Keratinocyte (primary cell): Measurements from ENCODE around the gene GNPTAB.
"Not testable (repeated sequence)": the region's sequence is repeated elsewhere in the genome, so short reads cannot be mapped to it uniquely, and the experiment has no call there.

Experiments used
- CTCF ChIP-seq, 3 experiments: IDR thresholded peaks in 1 of 3; conservative IDR thresholded peaks in 1 of 3; optimal IDR thresholded peaks in 1 of 3; 2 replicates in 2 of 3; 3 replicates in 1 of 3; pipeline versions ENCODE3 to v1.5.1; 2011; ENCODE audit warnings: low read length in 3 of 3, mild to moderate bottlenecking in 3 of 3, moderate library complexity in 2 of 3, control low read depth in 1 of 3, inconsistent platforms in 1 of 3; ENCODE audit not compliant: insufficient read depth in 2 of 3; ENCODE audit errors: extremely low read depth in 1 of 3
- EZH2 ChIP-seq: IDR thresholded peaks from one replicate; pipeline ENCODE4 v1.6.1; 2012; ENCODE audit warnings: inconsistent platforms, mild to moderate bottlenecking, low read length, moderate library complexity

- not testable (repeated sequence) for TF ChIP-seq CTCF (optimal IDR thresholded peaks at IDR 0.05 in 1 of 3, IDR thresholded peaks at IDR 0.05 in 1 of 3, conservative IDR thresholded peaks at IDR 0.05 in 1 of 3; ENCODE audit: extremely low read depth in 1 of 3, insufficient read depth in 2 of 3, low read length in 3 of 3); EZH2
Measured at GRCh38 chr12:101811342-101811741, 19.4 kb downstream of the GNPTAB start.
